H9 (cell line): ENCODE data around the gene PELI2. TPM values are rescaled to one million over a fixed set of nuclear protein-coding genes. Genes with fewer than 3 reads are reported as not detected.

Experiments used
- DNase-seq: peaks from one replicate; pipeline ENCODE4 v3.0.0-alpha.2; 2017
- H2AFZ ChIP-seq: one replicate; pipeline ENCODE4 v1.6.1; 2013; ENCODE audit warnings: mild to moderate bottlenecking, low read length, control low read depth, moderate library complexity
- H2AK5ac ChIP-seq: 2 replicates; pipeline ENCODE4 v1.6.1; 2013; ENCODE audit warnings: low read length, control low read depth, mixed read lengths; ENCODE audit not compliant: insufficient read length
- H2BK120ac ChIP-seq: one replicate; pipeline ENCODE4 v1.6.1; 2013; ENCODE audit warnings: low read depth, mild to moderate bottlenecking, low read length, control low read depth, inconsistent platforms; ENCODE audit not compliant: poor library complexity, severe bottlenecking
- H2BK12ac ChIP-seq: 2 replicates; pipeline ENCODE4 v1.6.1; 2013; ENCODE audit warnings: low read length, control low read depth, mixed read lengths, low read depth; ENCODE audit not compliant: insufficient read length
- H2BK15ac ChIP-seq: 2 replicates; pipeline ENCODE4 v1.6.1; 2013; ENCODE audit warnings: low read depth, low read length, control low read depth
- H2BK20ac ChIP-seq: one replicate; pipeline ENCODE4 v1.6.1; 2013; ENCODE audit warnings: low read depth, mild to moderate bottlenecking, low read length, control low read depth, inconsistent platforms; ENCODE audit not compliant: poor library complexity, severe bottlenecking
- H2BK5ac ChIP-seq: 2 replicates; pipeline ENCODE4 v1.6.1; 2013; ENCODE audit warnings: low read length, control low read depth, mixed read lengths; ENCODE audit not compliant: insufficient read length
- H3K14ac ChIP-seq: 2 replicates; pipeline ENCODE4 v1.6.1; 2013; ENCODE audit warnings: low read length, control low read depth; ENCODE audit not compliant: insufficient read depth
- H3K18ac ChIP-seq: 2 replicates; pipeline ENCODE4 v1.6.1; 2013; ENCODE audit warnings: low read depth, mild to moderate bottlenecking, mixed read lengths, low read length, control low read depth; ENCODE audit not compliant: insufficient read length
- H3K23ac ChIP-seq: 2 replicates; pipeline ENCODE4 v1.6.1; 2013; ENCODE audit warnings: low read length, control low read depth, mixed read lengths, low read depth; ENCODE audit not compliant: insufficient read length
- H3K23me2 ChIP-seq: 2 replicates; pipeline ENCODE4 v1.6.1; 2013; ENCODE audit warnings: low read depth, mild to moderate bottlenecking, mixed read lengths, low read length, control low read depth; ENCODE audit not compliant: insufficient read length, poor library complexity, severe bottlenecking
- H3K27ac ChIP-seq: 2 replicates; pipeline ENCODE4 v1.5.1; 2013; ENCODE audit warnings: low read length, control low read depth, mixed read lengths, low read depth; ENCODE audit not compliant: insufficient read length
- H3K27me3 ChIP-seq: 2 replicates; pipeline ENCODE4 v1.6.1; 2013; ENCODE audit warnings: low read length, control low read depth, inconsistent platforms; ENCODE audit not compliant: insufficient read depth
- H3K4ac ChIP-seq: 2 replicates; pipeline ENCODE4 v1.6.1; 2013; ENCODE audit warnings: low read depth, mild to moderate bottlenecking, control low read depth, inconsistent platforms, low read length, moderate library complexity
- H3K4me1 ChIP-seq: 2 replicates; pipeline ENCODE4 v1.6.1; 2013; ENCODE audit warnings: low read length, control low read depth, inconsistent platforms; ENCODE audit not compliant: insufficient read depth
- H3K4me2 ChIP-seq: 2 replicates; pipeline ENCODE4 v1.6.1; 2013; ENCODE audit warnings: low read length, control low read depth, mixed read lengths; ENCODE audit not compliant: insufficient read length, insufficient read depth
- H3K56ac ChIP-seq: 2 replicates; pipeline ENCODE4 v1.6.1; 2013; ENCODE audit warnings: low read depth, mild to moderate bottlenecking, mixed read lengths, low read length, control low read depth; ENCODE audit not compliant: insufficient read length
- H3K79me1 ChIP-seq: 2 replicates; pipeline ENCODE4 v1.6.1; 2013; ENCODE audit warnings: low read depth, mild to moderate bottlenecking, moderate library complexity, low read length, control low read depth, inconsistent platforms; ENCODE audit not compliant: insufficient read depth, poor library complexity, severe bottlenecking
- H3K79me2 ChIP-seq: 2 replicates; pipeline ENCODE4 v1.6.1; 2013; ENCODE audit warnings: low read length, control low read depth, inconsistent platforms; ENCODE audit not compliant: insufficient read depth
- H3K9ac ChIP-seq: 2 replicates; pipeline ENCODE4 v1.6.1; 2013; ENCODE audit warnings: low read length, control low read depth, mixed read lengths; ENCODE audit not compliant: insufficient read length; ENCODE audit errors: extremely low read depth
- H3K9me3 ChIP-seq: one replicate; pipeline ENCODE4 v1.6.1; 2013; ENCODE audit warnings: low read depth, low read length, inconsistent platforms; ENCODE audit not compliant: control insufficient read depth
- H3T11ph ChIP-seq: one replicate; pipeline ENCODE4 v1.6.1; 2013; ENCODE audit warnings: mild to moderate bottlenecking, low read length, control low read depth, inconsistent platforms
- H4K20me1 ChIP-seq: one replicate; pipeline ENCODE4 v1.6.1; 2013; ENCODE audit not compliant: control insufficient read depth, insufficient read length, insufficient read depth
- H4K5ac ChIP-seq: 2 replicates; pipeline ENCODE4 v1.6.1; 2013; ENCODE audit warnings: low read depth, mild to moderate bottlenecking, mixed read lengths, low read length, control low read depth; ENCODE audit not compliant: insufficient read length
- H4K8ac ChIP-seq: replicated peaks from 2 replicates; pipeline ENCODE4 v1.6.1; 2013; ENCODE audit warnings: low read length, control low read depth, mixed read lengths, low read depth; ENCODE audit not compliant: insufficient read length
- H4K91ac ChIP-seq: 2 replicates; pipeline ENCODE4 v1.6.1; 2013; ENCODE audit warnings: low read depth, mild to moderate bottlenecking, moderate library complexity, mixed read lengths, low read length, control low read depth; ENCODE audit not compliant: insufficient read length
- H3K27ac Mint-ChIP-seq, 3 experiments: 2 replicates in 2 of 3; 3 replicates in 1 of 3; pipeline ENCODE4 v1.8.0; 2020 to 2021; ENCODE audit warnings: mixed read lengths in 3 of 3, mild to moderate bottlenecking in 1 of 3, moderate library complexity in 1 of 3
- H3K27me3 Mint-ChIP-seq: 2 replicates; pipeline ENCODE4 v1.8.0; 2021; ENCODE audit warnings: low read depth, mild to moderate bottlenecking, moderate library complexity, mixed read lengths
- H3K36me3 Mint-ChIP-seq, 3 experiments: 2 replicates in 2 of 3; 3 replicates in 1 of 3; pipeline ENCODE4 v1.8.0; 2020 to 2021; ENCODE audit warnings: low read depth in 3 of 3, mixed read lengths in 3 of 3; ENCODE audit not compliant: insufficient read depth in 1 of 3
- H3K4me1 Mint-ChIP-seq, 2 experiments: 2 replicates each; pipeline ENCODE4 v1.8.0; 2020; ENCODE audit warnings: mixed read lengths in 2 of 2
- H3K4me3 Mint-ChIP-seq, 2 experiments: 2 replicates in 1 of 2; 3 replicates in 1 of 2; pipeline ENCODE4 v1.8.0; 2020 to 2021; ENCODE audit warnings: mild to moderate bottlenecking in 2 of 2, mixed read lengths in 2 of 2, moderate library complexity in 1 of 2
- H3K9me3 Mint-ChIP-seq, 2 experiments: 2 replicates in 1 of 2; 3 replicates in 1 of 2; pipeline ENCODE4 v1.8.0; 2020; ENCODE audit warnings: mild to moderate bottlenecking in 2 of 2, mixed read lengths in 2 of 2, moderate library complexity in 1 of 2
- WGBS: extraction: QIAGEN DNeasy Blood & Tissue Kit; methylation state at CpG from one replicate; pipeline ENCODE4 v1.1.7; 2013; ENCODE audit warnings: missing lambda C conversion rate, low lambda C conversion rate, mixed read lengths; ENCODE audit not compliant: insufficient read length; ENCODE audit errors: extremely low coverage; 5-methylcytosine and 5-hydroxymethylcytosine counted together
- total RNA-seq: library from RNA; stranded (reverse); gene quantifications from 2 replicates; pipeline ENCODE4 v1.2.1, GENCODE V29; 2021
- TF ChIP-seq, protein P1 (sequence below): fragments of 200-600 bp; sonication (generic); conservative IDR thresholded peaks from 3 replicates; pipeline ENCODE4 v1.8.0; 2021; ENCODE audit warnings: antibody characterized with exemption, mild to moderate bottlenecking

The PELI2 gene
- total RNA-seq, 1 experiment from 2014 or later = 18.0 TPM

DNA sequence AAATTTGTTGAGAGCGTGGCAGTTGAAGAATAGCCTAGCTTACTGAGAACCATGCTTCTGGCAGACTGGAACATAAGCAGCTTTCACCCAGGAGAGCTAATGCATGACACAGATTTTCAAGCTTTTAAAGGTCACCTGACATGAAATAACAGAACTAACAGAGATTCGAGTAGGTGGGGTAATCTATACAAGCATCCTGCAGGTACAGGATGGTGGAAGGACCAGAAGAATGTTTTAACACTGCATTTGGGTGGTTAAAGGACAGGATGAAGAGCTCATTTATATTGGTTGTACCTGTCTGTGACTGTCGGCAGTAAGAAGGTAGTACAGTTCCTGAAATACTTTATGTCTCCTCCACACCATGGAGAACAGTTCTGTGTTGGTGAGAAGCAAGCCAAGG is 8.9 kb downstream of the PELI2 start:
- H3K27ac Mint-ChIP-seq = 0 out of 7 replicates have a peak overlapping the region, but pooled peaks of 1 of the 3 experiments have one; percentile 42
- H3K79me2 ChIP-seq = no peaks in the 10 kb centered on the region; the same call in 1 of the 2 replicates

More for the DNA sequence above, 8.9 kb downstream of the PELI2 start:
- Histone ChIP-seq H2BK20ac (no peak overlapping the region), H3K14ac (no peak overlapping the region), H4K5ac (no peak overlapping the region), H3T11ph (no peak overlapping the region), H2BK120ac (no peak overlapping the region), H2BK5ac (no peak overlapping the region), H3K18ac (no peak overlapping the region), H2BK15ac (no peak overlapping the region), H3K23ac (no peak overlapping the region), H4K20me1 (no peaks in the 10 kb centered on the region), H4K91ac (no peak overlapping the region), H3K4ac (no peak overlapping the region), H3K23me2 (no peaks in the 10 kb centered on the region), H2AK5ac (no peak overlapping the region), H2BK12ac (no peak overlapping the region), H3K79me1 (peaks cover 5% of the 10 kb centered on the region), H2AFZ (no peak overlapping the region), H3K56ac (no peak overlapping the region), H3K9me3 (no peaks in the 10 kb centered on the region), H3K27me3 (no peaks in the 10 kb centered on the region), H4K8ac (no peak overlapping the region), H3K4me2 (no peak overlapping the region), H3K4me1 (peaks cover 2% of the 10 kb centered on the region; the same call in 1 of the 2 replicates), H3K27ac (no peak overlapping the region), H3K9ac (no peak overlapping the region)
- no peak for DNase-seq
- Mint-ChIP-seq H3K9me3 (no peaks in the 10 kb centered on the region), H3K36me3 (no peaks in the 10 kb centered on the region; a peak in 1 of 7 replicates), H3K4me1 (peaks cover 47 to 56% of the 10 kb centered on the region in 2 experiments), H3K27me3 (no peaks in the 10 kb centered on the region; the same call in 1 of the 2 replicates), H3K4me3 (no peak overlapping the region)
- TF ChIP-seq, protein P1, sequence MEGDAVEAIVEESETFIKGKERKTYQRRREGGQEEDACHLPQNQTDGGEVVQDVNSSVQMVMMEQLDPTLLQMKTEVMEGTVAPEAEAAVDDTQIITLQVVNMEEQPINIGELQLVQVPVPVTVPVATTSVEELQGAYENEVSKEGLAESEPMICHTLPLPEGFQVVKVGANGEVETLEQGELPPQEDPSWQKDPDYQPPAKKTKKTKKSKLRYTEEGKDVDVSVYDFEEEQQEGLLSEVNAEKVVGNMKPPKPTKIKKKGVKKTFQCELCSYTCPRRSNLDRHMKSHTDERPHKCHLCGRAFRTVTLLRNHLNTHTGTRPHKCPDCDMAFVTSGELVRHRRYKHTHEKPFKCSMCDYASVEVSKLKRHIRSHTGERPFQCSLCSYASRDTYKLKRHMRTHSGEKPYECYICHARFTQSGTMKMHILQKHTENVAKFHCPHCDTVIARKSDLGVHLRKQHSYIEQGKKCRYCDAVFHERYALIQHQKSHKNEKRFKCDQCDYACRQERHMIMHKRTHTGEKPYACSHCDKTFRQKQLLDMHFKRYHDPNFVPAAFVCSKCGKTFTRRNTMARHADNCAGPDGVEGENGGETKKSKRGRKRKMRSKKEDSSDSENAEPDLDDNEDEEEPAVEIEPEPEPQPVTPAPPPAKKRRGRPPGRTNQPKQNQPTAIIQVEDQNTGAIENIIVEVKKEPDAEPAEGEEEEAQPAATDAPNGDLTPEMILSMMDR = no peak
- no CpG with 5 or more reads among the region's 3 CpGs for WGBS
